Panc1 (cell line): Measurements from ENCODE around the gene SNAP47.

Experiments used
- CTCF ChIP-seq: fragments of 450-650 bp; IDR thresholded peaks from 2 replicates; pipeline ENCODE4 v1.5.1; 2017; ENCODE audit warnings: mild to moderate bottlenecking
- POLR2AphosphoS5 ChIP-seq: IDR thresholded peaks from 2 replicates; pipeline ENCODE4 v1.6.1; 2012; ENCODE audit warnings: mild to moderate bottlenecking, low read depth, low read length, moderate library complexity

GRCh38 chr1:227728059-227728891, 7.0 kb upstream of the SNAP47 start:
- TF ChIP-seq CTCF (no peak), POLR2AphosphoS5 (no peak)
